ENCODE data around the gene SAMD4A.

Gene SAMD4A

DNA sequence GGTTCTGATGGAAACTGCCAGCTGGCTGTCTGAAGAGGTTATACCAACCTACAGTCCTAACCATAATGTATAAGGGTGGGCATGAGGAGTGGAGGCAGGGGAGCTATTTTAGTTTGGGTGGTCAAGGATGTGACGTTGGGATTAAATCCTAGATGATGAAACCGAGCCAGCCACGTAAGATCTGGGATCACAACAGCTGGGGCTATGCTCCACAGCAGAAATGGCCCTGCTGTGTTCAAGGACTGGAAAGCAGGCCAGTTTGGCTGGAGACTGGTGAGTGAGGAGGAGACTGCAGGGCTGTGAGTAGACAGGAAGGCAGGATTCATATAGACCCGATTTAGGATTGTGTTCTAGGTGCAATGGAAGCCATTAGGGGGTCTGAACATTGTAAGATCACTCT lies 66.1 kb downstream of the SAMD4A start:
- no peak for DNase-seq

DNA sequence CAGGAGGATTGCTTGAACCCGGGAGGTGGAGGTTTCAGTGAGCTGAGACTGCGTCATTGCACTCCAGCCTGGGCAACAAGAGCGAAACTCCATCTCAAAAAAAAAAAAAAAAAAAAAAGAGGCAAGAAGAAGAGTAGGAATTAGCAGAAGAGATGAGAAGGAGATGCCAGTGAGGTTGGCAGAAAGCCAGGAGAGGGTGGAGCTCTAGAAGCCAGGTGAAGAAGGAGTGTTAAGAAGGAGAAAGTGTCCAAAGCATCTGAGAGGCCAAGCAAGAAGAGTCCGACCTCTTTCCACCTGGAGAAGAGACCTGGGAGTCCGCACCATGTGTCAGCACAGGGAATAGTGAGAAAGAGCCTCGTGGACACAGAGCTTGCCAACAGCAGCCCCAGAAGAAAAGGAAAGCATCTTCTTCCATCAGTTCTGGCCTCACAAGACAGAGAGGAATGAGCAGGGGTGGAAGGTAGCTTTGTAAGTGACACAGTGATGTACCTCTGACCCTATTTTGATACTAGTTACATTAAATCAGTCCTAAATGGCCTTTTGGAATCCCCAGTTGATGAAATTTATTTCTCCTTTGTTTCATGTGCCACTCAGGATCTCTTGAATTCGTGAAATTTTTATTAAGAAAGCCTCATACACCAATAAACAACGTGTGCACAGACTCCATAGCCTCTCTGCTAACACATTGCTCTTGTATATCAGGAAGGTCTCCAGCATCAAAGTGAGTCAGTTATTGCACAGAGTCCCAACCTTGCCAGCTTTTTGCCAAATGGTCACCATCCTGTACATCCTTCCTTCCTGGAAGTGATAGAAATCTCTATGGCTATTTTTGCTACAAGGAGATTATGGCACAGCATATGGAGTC lies 70.6 kb downstream of the SAMD4A start:
- DNase-seq = no peak

DNA sequence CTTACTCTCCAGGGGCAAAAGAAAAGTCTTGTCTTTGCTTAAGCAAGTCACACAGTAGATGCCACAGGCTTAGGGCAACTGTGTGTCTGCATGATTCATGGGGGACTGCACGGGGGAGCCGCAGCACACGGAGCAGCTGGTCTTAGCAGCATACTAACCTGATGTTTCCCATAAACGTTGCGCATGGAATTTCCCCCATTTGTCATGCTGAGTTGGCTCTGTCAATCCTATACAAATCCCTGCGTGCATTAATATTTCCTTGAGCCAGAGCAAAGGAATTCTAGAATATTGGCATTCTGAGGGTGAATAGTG lies 71.2 kb downstream of the SAMD4A start:
- no peak for DNase-seq

GRCh38 chr14:54639611-54640010 lies 72.7 kb downstream of the SAMD4A start:
- DNase-seq = no peak

DNA sequence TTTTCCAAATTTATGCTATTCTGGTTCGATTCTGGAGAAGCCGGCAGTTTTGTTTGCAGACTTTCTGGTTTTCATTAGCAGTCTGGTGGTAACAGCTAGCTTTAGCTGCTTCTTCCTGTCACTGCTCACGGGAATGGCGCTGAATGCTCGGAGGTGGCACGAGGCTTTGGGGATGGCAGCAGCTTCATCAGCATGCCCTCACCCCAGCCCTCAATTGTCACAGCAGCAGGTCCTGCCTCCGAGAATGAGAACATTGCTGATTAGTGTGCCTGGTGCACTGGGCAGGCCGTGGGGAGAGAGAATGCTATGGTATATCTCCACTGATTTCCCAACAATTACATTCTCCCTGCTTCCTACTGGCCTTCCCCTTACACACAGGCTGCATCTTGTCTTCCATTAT lies 73.6 kb downstream of the SAMD4A start:
- DNase-seq = no peak

GRCh38 chr14:54642121-54642520 lies 75.2 kb downstream of the SAMD4A start:
- no peak for DNase-seq

- no peak for DNase-seq
Measured at GRCh38 chr14:54642801-54643695, 76.1 kb downstream of the SAMD4A start.

DNA sequence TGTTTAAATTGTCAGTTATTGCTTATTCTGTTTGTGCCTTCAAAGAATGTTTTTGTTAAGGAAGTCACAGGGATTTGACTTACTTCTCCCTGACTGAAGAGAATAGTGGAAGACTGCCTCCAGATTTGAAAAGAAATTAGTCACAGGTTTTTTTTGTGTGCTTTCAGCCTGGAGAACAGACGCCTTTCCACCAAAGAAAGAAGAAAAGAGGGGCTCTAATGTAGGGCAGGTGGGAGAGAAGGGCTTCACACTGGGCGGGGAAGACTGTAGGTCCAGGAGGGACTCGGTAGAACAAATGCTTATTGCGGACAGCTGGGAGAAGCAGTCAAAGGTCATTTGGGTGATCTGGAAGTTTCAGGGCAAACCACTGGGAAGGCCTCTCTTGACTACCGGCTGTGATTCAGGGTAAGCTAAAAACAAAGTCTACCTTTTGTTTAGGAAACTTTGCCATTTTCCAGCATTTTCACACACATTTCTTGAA lies 76.8 kb downstream of the SAMD4A start:
- no peak for DNase-seq

GRCh38 chr14:54645639-54646038 lies 78.7 kb downstream of the SAMD4A start:
- DNase-seq = no peak

- DNase-seq = no peak
Measured at GRCh38 chr14:54646626-54647025, 79.7 kb downstream of the SAMD4A start.

DNA sequence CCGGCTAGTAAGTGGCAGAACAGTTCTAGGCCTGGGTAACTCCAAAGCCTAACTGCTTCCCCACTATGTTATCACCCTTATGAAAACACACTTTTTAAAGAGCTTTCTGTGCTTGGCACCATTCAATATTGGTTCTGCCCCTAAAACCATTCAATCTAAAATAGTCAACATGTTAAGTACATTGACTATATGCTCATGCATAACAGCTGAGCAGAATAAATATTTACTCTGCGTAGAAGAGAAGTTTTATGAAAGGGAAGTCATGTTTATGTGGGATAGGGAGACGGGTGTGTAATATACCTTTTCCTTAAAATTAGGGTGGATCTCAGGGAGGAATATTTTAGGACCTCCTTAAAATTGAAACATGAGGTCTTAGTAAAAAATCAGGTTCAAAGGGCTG lies 80.5 kb downstream of the SAMD4A start:
- DNase-seq = no peak

DNA sequence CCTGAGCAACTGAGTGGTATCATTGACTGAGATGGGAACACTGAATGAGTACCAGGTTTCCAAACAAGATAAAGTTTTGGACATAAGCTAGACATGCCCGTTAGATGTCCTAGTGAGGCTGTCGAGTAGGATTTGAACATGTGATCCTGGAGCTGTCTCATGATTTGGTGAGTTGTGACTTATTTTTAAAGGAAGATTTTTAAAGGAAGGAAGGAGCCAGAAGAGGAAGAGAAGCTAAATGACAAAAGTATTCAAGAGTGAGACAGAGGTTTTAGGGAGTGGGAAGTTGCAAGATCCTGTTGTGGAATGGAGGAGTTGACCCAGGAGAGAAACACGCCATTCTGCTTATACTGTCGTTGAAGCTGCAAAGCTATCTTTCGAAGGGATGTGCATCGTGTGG lies 82.1 kb downstream of the SAMD4A start:
- no peak for DNase-seq

- DNase-seq = no peak
Measured at GRCh38 chr14:54650331-54650958, 83.5 kb downstream of the SAMD4A start.

DNA sequence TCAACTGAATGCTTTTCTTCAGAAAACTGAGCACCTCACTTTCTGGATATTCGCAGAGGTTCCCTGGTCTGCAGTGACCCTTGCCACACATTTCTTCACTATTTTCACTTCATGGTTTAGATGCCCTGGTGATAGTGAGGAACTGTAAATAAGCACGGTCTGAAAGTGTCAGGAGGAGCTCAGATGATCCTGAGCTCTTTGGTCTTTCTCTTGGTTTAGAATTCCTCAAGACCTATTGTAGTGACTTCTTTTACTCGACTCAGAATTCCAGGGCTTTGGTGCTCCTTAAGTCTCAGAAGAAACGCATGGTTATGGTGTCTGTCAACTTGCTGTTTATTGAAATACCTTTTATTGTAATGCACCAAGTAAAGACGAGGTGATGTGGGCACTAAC lies 84.0 kb downstream of the SAMD4A start:
- DNase-seq = no peak

DNA sequence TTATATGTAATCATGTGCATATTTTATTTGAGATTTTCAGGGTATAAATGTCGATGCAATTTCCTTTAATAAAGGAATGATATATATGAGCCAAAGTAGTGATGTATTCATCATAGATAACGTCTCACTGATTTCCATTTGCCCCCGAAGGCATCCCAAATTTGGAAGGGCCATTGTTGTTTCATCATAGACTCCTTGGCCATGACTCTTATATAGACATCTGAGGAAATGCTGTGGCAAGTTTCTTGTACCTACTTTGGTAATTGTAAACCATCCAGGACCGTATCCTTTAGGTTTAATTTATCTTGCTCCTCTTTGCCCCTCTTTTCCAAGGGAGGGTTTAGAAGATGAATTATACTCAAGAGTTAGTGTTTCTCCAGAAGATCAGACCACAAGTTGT lies 84.7 kb downstream of the SAMD4A start:
- DNase-seq = no peak

GRCh38 chr14:54652188-54652587 lies 85.3 kb downstream of the SAMD4A start:
- DNase-seq = no peak

DNA sequence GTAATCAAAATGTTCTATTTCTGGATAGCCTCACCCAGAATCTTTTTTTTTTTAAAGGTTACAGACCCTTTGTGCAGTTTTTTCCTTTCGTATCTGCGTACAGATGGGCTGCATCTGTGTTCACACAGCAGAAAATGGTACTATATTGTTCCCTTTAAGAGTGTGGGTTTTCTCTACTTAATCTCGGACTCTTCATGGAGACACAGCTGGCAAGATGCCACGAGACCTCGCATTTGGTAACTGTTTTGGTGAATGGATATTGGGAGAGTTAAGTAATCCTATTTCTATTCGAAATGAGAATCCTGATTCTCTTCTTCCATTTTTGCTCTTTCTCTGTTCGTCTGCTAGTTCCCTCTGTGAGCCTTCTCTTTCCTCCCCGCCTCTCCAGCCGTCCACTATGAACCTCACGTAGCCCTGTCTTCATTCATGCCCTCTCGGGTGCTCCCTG lies 85.7 kb downstream of the SAMD4A start:
- DNase-seq = no peak

GRCh38 chr14:54653712-54654469 lies 87.0 kb downstream of the SAMD4A start:
- DNase-seq = no peak

DNA sequence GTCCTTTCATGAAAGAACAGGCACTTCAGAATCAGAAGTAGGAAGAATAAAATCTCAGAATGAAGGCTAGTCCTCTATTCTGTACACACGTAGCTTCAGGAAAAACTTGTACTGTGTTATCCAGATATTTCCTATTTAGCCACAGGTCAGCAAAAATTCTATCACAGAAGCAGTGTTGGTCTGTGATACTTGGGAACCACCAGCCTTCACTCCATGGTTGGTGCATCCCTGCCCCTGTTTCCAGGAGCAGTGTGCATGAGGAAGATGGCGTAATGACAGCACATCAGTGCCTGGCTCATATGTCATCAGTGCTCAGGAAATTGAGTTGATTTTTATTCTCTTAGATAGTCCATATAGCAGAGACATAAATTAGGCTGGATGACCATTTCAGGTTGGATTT lies 87.7 kb downstream of the SAMD4A start:
- DNase-seq = no peak

DNA sequence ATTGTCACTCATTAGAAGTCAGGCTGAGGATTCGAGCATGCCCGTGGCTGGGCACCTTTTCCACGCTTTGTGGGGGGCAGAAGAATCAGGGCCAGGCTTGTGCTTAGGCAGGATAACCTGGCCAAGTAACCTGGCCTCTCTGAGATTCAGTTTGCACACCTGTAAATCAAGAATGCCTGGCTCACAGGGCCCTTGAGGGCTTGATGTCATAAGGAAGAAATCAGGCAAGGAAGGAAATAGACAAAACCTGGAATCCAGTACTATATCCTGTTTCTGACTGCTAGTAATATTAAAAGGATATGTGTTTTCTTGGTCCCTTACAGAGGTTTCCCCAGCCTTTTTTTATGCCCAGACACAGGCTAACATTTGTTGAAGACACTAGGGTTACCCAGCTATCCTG lies 91.9 kb downstream of the SAMD4A start:
- DNase-seq = no peak

DNA sequence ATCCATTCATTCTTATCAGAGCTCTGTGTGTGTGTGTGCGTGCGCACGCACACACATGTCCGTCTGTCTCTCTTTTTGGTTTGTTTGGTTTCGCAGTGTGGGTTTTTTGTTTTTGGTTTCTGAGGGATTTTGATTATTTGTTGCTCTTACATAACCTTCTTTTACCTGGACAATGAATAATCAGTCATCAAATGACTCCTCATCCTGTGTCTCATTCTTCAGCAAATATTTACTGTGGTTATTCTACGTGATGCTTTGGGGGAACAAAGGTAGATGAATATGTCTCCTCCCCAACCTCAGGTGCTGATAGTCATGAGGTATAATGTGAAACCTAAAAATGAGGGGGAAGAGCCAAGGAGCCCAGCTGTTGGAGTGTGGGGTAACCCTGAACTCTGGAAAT lies 92.4 kb downstream of the SAMD4A start:
- DNase-seq = no peak

- DNase-seq = no peak
Measured at GRCh38 chr14:54660604-54661111, 93.7 kb downstream of the SAMD4A start.

Data from effector CD8-positive, alpha-beta T cell (primary cell).